NCI-H1417 treated with DMSO at 0.1 percent for 48 hours (cell line): ENCODE data around the gene UNK.
"Not testable (repeated sequence)": the region's sequence is repeated elsewhere in the genome, so short reads cannot be mapped to it uniquely, and the experiment has no call there.

Experiments used
- DNase-seq: peaks from one replicate; lab custom pipeline; 2025; lab: John Stamatoyannopoulos, UW

UNK gene

GRCh38 chr17:75755205-75755901, 29.3 kb upstream of the UNK start:
- no peak for DNase-seq

GRCh38 chr17:75755990-75756389, 28.6 kb upstream of the UNK start:
- DNase-seq = no peak

DNA sequence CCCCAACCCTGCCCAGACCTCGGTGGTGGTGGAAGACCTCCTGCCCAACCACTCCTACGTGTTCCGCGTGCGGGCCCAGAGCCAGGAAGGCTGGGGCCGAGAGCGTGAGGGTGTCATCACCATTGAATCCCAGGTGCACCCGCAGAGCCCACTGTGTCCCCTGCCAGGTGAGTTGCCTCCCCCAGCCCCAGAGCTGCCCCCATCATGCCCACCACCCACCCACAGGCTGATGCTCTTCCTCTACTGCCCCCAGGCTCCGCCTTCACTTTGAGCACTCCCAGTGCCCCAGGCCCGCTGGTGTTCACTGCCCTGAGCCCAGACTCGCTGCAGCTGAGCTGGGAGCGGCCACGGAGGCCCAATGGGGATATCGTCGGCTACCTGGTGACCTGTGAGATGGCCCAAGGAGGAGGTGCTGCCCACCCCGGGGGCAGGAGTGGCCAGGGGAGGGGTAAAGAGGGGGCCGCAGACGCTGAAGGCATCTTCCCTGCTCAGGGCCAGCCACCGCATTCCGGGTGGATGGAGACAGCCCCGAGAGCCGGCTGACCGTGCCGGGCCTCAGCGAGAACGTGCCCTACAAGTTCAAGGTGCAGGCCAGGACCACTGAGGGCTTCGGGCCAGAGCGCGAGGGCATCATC, 28.0 kb upstream of the UNK start:
- DNase-seq = no peak

DNA sequence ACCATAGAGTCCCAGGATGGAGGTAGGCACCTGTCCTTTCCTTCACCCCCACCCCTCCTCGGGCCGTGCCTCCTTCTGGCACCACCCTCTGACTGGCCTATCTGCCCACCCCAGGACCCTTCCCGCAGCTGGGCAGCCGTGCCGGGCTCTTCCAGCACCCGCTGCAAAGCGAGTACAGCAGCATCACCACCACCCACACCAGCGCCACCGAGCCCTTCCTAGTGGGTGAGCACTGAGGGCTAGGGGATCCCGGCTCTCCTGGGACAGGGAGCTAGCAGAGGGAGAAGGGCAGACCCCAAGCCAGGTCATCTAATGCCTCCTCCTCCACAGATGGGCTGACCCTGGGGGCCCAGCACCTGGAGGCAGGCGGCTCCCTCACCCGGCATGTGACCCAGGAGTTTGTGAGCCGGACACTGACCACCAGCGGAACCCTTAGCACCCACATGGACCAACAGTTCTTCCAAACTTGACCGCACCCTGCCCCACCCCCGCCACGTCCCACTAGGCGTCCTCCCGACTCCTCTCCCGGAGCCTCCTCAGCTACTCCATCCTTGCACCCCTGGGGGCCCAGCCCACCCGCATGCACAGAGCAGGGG, 27.4 kb upstream of the UNK start:
- DNase-seq = no peak

DNA sequence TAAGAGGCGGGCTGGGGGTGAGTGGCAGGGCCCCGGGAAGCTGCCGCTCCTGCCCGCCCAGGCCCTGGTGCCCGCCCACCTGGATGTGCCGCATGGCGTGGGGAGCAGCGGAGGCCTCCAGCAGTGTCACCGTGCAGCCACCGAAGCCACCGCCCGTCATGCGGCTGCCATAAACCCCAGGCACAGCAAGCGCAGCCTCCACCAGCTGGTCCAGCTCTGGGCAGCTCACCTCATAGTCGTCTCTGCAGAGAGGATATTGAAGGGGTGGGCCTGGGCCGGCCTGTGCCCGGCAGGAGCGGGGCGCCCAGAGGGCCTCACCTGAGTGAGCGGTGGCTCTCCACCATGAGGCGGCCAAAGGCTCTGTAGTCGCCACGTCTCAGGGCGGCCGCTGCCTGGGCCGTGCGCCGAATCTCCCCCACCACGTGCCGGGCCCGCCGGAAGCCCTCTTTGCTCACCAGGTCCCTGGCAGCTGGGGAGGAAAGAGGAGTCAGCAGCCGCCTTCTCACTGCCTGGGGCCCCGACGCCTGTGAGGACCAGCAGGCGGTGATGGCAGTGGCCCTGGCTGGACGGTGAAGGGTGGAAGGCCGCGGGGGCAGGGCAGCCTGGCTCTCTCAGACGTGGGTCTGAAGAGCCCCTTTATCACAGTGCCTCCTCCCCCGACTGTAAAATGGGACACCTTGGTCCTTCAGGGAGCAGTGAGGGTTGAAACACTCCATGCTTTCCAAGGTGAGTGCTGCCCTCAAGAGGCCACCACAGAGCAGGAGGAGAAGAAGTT, 26.3 kb upstream of the UNK start:
- DNase-seq = no peak

- DNase-seq = no peak
These were observed 25.1 kb upstream of the UNK start for GRCh38 chr17:75759457-75759856.

- DNase-seq = not testable (repeated sequence)
These were observed 24.5 kb upstream of the UNK start for GRCh38 chr17:75759978-75760640.

DNA sequence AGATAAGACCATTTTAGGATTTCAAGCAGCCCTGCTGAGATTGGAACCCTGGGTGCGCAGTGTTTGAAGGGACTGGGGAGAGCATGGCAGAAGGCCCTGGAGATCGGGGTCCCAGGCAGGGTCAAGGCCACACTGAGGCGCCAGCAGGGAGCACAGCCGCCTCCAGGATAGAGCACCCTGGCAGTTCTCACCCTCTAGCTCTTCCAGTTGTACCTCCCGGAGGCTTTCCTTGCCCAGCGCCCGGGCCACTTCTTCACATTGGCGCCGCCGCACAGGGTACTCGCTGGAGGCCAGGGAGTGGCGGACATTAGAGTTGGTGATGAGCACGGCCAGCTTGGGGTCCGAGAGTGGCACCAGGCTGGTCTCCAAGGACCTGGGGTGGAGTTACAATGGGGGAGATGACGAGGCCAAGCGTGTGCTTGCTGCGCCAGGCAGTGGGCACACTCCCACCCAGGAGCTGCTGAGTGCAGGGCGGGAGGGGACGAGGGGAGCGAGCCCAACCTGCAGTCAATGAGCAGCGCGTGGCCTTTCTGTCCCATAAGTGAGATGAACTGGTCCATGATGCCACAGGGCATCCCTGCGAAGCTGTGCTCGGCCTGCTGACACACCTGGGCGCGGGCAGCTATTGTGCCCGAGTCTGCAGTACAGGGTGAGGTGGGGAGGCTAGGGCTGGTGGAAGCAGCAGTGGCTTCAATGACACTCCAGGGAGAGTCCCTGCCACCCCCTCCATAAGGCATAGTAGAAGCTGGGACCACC, 21.9 kb upstream of the UNK start:
- DNase-seq = no peak

DNA sequence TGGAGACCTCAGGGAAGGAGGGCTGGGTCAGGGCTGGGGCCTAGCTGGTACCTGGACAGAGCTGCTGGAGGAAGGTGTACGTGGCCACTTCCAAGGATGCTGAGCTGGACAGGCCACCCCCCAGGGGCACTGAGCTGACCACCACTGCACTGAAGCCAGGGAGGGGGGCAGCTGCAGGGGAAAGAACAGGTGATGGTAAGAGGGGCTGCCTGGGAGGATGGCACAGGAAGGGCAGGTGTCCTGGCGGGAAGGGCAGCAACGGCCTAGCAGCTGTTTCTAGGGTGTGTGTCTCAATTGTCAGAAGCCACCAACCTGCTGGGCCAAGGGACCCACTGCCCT, 21.4 kb upstream of the UNK start:
- no peak for DNase-seq

GRCh38 chr17:75763613-75764416, 20.8 kb upstream of the UNK start:
- no peak for DNase-seq

DNA sequence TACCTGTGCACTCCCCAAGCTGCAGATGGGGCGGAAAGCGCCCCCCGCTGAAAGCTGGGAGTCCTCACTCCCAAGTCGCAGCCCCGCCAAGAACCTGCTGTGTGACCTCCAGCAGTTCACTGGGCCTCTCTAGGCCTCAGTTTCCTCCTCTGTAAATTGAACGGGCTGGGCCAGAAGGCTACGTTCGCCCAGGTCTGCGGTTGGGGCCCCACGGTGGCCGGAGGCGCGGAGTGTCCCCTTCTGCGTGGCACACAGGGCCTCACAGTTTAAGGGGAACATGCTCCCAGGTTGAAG, 20.2 kb upstream of the UNK start:
- DNase-seq = no peak

DNA sequence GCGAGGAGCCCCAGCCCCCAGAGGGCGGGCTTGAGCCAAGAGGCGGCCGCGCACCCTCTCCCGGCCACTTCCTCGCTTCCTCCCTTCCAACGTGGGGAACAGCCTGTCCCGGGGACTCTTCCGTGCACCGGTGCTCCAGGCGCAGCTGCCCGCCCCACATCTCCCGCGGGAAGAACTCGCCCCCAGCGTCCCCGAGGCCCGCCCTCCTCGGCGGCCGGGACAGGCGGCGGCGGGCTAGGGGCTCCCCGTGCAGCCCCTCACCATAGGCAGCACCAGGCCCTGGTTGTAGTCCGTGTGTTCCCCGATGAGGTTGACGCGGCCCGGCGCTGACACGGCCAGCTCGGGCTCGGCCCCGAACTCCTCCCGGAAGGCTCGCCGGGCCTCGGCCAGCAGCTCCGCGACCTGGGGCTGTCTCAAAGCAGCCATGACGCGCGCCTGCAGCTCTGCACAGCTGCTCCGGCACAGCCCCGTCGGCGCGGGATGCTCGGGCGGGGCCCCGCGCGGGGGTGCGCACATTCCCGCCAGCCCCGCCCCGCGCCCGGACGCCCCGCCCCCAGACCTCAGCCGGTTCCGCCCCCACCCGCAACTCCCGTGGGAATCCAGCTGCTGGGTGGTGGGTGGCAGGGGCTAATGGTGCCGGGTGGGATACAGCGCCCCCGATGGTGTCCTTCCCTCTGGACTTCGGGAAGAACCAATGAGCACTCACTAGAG, 19.7 kb upstream of the UNK start, which contains the start of gene GALK1:
Gene GALK1 (minus strand): TSS at position 482 of the 711 bp plus-strand sequence. CDS start 56 bp downstream, at position 426.
- DNase-seq = no peak

DNA sequence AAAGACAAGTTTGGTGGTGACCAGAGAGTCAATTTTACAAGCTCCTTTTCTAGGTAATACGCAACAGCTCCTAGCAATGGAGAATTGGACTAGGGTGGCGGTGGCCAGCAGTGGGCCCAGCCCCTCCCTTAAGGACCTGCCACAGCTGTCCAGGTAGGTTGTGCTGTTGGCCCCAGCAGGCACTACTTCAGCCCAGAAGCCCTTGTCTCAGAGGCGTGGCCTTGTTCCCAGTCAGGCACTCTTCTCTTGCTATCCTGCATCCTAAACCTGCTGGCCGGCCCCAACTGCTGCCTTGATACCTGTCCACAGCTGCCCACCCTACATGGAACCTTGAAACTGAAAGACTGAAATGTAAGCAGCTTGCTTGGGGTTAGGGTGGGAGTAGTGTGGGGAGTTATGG, 18.6 kb upstream of the UNK start:
- no peak for DNase-seq

DNA sequence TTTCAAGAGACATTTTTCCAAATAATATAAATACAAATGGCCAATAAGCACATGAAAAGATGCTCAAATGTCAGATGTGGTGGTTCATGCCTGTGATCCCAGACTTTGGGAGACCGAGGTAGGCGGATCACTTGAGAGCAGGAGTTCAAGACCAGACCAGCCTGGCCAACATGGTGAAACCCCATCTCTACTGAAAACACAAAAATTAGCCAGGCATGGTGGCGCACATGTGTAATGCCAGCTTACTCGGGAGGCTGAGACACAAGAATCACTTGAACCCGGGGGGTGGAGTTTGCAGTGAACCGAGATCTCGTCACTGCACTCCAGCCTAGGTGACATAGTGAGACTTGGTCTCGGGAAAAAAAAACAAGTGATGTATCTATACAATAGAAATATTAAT, 16.7 kb upstream of the UNK start:
- DNase-seq = no peak

DNA sequence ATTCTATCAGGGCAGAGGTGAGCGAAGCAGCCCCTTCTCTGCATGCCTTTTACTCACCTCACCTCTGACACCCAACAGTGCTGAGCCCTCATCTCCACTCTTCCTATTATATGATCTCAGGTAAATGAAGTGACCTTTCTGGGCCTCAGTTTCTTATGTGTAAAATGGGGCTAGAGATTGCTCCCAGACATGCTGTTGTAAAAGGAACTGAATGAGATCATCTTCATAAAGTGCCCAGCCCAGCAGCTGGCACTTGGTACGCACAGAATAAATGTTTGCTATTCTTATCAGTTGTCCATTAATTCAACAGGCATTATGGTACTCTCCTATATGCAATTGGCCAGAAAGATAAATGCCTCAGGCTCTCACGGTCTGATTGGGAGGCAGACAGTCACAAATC, 15.1 kb upstream of the UNK start:
- no peak for DNase-seq

- no peak for DNase-seq
These were observed 13.0 kb upstream of the UNK start for GRCh38 chr17:75771334-75772281.

- DNase-seq = no peak
These were observed 11.3 kb upstream of the UNK start for GRCh38 chr17:75773121-75773807.

- DNase-seq = no peak
These were observed 10.7 kb upstream of the UNK start for GRCh38 chr17:75773808-75774470.
